ENCODE measurements around the gene RGS14.
A peak's percentile ranks its signal among the peaks of the same experiment; 100 is the strongest.
"Not testable (repeated sequence)": the region's sequence is repeated elsewhere in the genome, so short reads cannot be mapped to it uniquely, and the experiment has no call there.

Gene RGS14

DNA sequence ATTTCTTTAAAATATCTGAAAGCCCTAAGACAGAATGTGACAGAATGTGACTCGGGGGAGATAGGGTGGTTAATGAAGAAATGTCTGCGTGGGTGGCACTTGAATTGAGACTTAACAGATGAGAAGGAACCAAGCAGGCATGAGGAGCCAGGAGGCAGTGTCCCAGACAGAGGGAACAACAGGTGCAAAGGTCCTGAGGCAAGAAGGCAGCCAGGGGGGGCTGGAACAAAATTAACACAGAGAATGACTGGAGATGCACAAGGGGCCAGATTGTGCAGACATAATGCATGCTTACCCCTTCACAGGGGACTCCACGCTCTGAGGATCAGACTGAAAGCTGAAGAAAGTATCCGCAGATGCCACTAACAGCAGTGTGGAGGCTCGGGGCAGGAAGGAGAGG, 8.0 kb upstream of the RGS14 start:
- no peak for DNase-seq

DNA sequence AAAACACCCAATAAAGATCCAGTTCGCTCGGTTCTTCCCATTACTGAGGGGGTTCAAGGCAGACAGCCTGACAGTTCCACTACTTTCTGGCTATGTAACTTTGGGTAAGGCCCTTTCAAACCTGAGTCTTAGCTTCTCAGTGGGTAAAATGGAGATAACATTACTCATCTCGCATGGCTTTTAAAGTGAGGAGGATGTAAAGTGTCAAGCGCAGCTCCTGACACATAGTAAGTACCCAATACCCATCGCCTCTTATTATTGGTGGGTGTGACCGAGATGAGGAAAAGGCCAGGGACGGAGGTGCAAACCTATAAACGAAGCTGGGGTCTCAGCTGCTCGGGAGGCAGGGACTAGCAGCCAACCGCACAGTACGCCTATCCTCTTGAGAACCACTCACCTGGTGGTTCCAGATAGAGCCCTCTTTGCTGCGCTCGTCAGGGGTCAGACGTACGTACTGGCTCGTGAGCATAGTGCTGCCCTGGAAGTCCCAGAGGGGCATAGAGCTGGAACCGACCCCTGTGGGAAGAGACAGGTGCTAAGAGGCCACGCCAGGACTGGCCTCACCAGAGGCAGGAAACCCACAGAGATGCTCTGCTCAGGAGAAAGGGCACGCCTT, 6.8 kb upstream of the RGS14 start:
- DNase-seq, result no peak

DNA sequence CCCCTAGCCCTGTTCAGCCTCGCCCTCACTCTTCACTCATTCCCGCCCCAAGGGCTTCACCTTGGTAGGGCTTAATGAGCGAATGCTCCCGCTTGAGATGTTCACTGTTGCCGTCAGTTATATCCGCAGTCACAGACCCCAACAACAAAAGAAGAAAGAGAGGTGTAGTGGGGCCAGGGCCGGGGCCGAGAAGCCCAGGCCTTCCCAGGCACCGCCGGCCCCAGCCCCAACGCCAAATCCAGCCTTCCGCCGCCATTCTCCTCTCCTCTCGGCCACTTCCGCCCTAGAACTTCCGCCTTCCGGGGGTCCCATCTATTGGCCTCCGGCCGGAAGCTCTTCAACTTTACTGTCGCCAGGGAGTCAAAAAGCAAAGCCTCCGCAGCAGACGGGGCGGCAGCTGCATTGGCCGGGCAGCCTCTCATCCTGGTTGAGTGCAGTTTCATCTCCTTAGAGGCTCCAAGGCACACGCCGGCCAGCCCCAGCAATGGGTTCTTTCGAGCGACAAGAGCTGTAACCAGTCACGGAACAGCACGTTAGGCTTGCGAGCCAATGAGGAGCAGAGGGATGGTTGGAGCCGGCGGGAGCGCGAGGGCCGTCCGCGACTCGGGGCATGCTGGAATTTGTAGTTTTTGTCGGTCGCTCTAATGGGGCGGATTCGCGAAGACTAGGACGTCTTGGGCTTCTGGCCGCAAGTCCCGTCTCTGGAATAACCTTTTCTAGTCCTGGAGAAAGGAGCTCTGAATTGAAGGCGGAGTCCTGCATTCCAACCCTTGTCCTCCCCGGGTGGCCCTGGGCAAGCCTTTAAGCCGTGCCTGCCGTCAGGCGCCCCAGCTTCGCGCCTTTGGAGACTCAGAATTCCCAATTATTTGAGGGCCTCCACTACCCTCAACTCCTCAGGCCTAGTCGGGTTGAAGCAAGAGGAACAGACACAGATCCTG, 6.1 kb upstream of the RGS14 start, which contains the start of gene LMAN2:
TSS of gene LMAN2 (minus strand) at position 277 of the 938 bp plus-strand sequence. CDS start at position 256, 21 bp downstream.
- DNase-seq, result peak; percentile 83

DNA sequence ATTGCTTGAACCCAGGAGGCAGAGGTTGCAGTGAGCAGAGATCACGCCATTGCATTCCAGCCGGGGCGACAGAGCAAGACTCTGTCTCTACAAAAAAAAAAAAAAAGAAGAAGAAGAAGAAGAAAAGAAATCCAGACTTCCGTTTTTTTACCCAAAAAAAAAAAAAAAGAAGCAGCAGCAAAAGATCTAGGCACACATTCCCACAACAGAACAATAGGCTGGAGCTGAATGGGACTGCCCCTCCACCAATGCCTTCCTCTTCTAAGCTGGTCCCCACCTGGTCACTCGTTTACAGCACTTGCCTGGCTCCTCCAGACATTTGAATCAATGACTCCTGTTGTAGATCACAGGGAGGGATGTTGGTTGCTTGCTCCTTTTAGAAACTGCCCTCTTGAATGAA, 4.6 kb upstream of the RGS14 start:
- no peak for DNase-seq

DNA sequence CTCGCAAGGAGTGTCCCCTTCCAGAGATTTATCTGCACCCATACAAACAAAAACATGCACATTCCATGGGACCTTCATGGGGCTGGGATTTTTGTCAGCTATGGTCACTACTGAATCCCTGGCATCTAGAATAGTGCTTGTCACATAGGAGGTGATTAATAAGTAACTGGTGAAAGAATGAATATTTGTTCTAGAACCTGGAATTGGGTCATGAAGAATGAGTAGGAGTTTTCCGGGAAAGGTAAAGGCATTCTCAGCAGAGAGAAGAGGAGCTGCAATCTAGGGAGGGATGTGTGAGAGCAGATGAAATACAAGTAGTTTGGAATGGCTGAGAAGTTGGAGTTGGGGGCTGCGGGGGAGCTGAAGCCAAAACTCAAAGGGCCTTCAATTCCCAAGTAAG, 3.5 kb upstream of the RGS14 start:
- DNase-seq, result no peak

GRCh38 chr5:177354711-177355110, 3.0 kb upstream of the RGS14 start:
- DNase-seq, result no peak

DNA sequence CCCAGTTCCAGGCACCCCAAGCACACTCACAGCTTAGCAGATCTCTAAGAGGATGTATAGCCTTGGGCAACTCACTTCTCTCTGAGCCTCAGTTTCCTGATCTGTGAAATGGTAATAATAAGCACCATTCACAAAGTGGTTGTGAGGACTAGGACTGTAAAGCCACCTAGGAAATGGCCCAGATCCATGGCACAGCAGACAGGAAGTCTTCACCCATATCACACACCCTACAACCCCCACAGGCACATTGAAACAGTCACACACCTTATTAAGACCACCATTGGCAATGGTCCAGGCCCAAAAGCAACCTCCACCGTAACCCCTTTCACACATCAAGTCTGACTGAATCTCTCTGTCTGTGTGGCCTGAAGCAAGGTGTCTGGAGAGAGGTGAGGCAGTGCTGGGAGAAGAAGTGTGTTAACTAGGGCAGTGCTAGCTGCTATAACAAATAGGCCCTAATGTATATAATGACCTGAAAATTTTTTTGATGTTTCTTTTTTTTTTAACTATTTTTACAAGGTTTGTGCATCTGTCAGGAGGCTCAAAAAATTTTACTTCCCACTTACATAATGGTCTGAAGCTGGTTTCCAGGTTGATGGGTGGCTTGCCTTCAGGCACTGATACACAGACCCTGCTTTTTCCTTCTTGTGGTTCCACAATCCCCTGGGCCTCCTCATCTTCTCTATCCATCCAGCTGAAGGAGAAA, 2.4 kb upstream of the RGS14 start:
- DNase-seq, result no peak

DNA sequence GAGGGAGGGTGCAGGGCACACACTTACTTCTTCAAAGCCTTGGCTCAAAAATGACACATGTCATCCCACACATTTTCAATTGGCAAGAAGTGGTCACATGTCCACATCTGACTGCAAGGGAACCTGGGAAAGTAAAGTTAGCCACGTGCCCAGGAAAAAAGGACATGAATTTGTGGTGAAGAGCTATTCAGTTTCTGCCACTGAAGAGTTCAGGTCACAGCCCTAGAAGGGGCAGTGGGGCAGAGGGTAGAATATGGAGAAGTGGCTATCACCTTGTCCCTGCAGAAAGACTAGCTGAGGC, 1.9 kb upstream of the RGS14 start:
- DNase-seq, result no peak

GRCh38 chr5:177356746-177357145, 978 bp upstream of the RGS14 start:
- no peak for DNase-seq

GRCh38 chr5:177357146-177357458, 622 bp upstream of the RGS14 start:
- DNase-seq, result no peak

DNA sequence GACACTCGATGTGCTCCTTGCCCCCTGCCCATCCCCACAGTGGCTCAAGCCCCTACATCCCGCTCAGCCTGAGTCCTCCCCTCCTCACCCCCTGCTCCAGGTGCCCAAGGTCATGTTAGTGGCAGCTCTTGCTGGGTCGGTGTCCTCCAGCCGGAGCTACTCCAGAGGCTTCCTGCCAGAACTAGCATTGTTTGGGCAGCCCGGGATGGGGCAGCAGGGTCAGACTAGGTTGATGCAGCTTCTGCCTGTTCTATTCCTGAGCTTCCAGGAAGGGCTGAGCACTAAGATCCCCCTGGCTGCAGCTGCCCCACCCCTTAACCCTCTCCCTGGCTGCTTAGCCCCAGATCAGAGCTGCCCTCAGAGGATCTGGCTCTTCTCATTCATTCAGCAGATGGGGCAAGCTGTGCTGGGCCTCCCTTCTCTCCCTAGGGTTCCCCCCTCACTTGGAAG, 671 bp downstream of the RGS14 start:
- no peak for DNase-seq

DNA sequence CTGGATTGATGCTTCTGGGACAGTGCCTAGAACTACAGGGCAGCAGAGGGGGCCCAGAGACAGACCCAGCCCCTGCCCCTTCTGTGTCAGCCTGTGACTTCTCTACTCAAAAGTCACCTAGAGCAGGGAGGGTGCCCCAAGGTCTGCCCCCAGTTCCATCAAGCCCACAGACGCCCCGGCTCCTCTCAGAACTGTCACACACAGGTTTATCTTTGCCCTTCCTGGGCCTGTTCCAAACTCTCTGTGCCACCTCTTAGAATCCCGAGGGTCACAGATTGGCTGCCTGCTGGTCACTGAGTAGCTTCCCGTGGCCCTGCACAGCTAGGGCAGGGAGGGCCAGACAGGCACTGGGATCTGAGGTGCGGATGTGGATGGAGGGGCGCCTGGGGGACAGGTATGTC, 1.7 kb downstream of the RGS14 start:
- no peak for DNase-seq

DNA sequence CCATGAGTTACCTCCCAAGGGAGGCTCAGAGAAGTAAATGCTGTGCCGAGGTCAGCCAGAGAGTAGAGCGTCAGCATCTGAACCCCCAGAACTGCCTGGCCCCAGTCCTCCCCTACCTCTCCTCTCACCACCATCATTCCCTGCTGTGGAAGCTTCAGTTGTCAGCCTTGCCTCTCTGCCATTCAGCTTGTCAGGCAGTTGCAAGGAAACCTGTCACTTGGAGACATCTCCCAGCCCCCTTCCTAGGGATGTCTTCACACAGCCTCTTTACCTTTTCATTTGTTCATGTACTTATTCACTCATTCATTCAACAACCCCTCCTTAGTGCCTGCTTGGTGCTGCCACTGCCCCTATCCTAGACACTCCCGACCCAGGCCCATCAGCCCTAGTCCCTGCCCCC, 2.1 kb downstream of the RGS14 start:
- no peak for DNase-seq

DNA sequence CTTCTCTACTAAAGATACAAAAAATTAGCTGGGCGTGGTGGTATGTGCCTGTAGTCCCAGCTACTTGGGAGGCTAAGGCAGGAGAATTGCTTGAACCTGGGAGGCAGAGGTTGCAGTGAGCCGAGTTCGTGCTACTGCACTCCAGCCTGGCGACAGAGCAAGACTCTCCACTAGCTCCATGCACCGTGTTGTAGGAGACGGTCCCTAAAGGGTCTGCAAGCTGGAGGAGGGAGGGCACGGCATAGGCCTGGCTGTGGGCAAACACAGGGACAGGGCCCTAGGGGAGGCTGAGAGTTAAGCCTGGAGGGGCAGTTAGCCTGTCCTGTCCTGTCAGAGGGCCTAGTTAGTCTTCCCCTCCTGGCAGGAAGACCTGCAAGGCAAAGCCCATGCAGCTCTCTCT, 3.0 kb downstream of the RGS14 start:
- not testable (repeated sequence) for DNase-seq

DNA sequence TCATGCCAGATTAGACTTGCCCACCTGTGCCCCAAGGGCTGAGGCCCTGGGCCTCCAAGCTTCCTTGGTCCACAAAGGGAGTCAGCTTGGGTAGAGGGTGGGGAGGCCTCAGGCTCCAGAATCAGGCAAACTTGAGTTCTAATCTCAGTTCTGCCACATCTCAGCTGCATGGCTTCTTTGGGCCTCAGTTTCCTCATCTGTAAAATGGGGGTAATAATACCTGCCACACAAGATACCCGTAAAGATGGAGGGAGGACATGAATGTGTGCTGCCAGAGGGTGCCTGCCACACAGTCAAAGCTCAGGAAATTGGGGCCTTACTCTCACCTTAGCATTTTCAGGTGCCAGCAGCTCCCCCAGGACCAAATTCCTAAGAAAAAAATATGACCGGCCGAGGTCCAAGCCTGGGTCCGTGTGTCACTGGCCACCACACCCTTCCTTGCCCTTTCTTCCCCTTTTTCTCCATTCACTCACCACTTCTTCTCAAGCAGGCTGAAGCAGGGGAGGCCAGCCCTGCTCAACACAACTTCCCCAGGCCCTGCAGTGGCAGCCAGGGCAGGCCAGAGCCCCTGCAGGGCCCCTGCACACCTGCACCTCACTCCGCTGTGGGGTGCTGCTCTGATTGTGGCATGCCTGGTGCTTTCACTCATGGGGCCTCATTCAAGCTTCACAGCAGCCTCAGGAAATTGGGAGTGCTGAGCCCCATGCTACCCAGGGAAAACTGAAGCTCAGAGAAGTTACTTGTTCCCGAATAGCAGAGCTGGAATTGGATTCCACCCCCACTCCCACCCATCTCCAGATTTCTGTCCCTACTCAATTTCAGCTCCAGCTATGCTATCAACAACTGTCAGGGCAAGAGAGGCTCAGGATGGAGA, 3.9 kb downstream of the RGS14 start:
- no peak for DNase-seq

- no peak for DNase-seq
Observed at GRCh38 chr5:177362292-177362609, 4.5 kb downstream of the RGS14 start.

DNA sequence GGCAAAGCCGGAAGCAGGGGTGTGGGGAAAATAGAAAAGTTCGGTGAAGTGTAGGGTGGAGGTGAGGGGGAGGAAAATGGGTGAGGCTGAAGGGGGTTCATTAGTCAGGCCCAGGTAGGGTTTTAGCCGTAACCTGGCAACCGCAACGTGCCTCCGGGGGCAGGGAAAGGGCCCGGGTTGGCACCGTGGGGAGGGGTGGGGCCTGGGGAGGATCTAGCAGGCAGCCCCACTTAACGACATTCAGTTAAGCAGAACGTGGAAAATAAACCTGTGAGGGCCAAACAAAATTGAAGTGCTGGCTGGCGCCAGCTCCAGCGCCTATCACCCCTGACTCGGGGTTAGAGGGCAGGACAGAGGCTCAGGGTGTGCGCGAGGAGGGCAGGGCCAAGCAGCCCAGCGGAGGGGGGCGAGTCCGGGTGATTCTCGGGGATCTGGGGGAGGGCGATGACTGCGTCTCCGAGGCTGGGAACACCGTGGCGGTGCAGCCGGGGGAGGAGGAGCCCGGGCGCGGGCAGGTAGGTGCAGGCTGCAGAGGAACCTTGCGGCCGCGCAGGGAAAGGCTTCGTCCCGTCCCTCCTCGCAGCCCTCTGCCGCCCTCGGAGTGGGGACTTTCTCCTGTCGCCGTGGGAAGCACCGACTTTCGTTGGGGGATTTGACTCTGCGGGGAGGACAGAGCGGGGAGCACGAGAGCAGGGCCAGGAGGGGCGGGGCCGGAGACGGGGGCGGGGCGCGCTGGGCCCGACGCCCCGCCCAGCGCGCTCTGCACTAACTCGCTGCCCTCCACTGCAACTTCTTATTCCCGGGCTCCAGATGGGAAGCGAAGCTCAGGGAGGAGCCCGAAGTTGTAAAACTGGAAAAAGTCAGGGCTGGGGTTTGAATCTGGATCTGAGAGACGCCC, 5.1 kb downstream of the RGS14 start:
- DNase-seq, result peak; percentile 65

- DNase-seq, result no peak
Observed at GRCh38 chr5:177363565-177363964, 5.8 kb downstream of the RGS14 start.

DNA sequence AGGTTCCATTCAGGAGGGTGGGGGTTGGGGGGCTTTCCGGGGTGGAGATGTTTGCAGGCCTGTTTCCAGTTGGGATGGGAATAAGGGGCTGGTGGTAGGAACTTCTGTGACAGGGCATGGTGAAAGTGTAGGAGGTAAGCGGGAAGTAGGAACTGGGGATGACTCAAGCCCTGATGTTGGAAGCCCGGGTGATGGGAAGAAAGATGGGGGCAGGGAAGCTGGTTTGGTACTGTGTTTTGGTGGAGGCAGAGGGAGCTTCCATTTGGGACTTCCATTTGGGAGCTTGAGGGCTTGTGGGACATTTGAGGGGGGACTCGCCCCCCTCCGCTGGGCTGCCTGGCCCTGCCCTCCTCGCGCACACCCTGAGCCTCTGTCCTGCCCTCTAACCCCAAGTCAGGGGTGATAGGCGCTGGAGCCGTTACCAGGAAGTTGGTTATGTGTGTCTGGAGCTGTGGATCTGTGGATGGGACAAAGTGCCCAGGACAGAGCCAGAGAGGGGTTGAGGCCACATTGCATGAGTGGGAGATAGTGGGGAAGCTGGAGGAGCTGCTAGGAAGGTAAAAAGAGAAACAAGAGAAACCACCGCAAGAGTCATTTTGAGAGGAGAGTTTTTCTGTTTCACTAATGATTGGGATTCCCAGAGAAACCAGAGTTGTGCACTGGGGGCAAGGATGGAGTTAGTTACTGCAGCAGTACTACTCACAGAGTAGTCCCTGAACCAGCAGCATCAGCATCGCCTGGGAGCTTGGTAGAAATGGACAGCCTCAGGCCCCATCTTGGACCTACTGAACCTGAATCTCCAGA, 6.6 kb downstream of the RGS14 start:
- DNase-seq, result no peak

GRCh38 chr5:177365845-177366527, 8.3 kb downstream of the RGS14 start:
- no peak for DNase-seq
